HEK293 (cell line): ENCODE results near the gene IPO5.

Experiments used
- CTCF ChIA-PET: fragments of 350-600 bp; formaldehyde crosslinking; extraction: SDS; loops from one replicate; lab custom pipeline; 2021; ENCODE audit warnings: antibody characterized with exemption; lab: Yijun Ruan, JAX
- POLR2A ChIA-PET: fragments of 300-600 bp; formaldehyde crosslinking; extraction: SDS; loops from one replicate; lab custom pipeline; 2020; ENCODE audit warnings: antibody characterized with exemption, inconsistent platforms; lab: Yijun Ruan, JAX
- H3K27ac ChIP-seq: fragments of 200-500 bp; sonication (Bioruptor generic); 2 replicates; pipeline ENCODE4 v1.5.1; 2014; ENCODE audit warnings: low read depth, low read length, control low read depth, inconsistent platforms; ENCODE audit errors: extremely low read depth
- H3K36me3 ChIP-seq, 2 experiments: fragments of 200-500 bp in 1 of 2; sonication (Bioruptor generic) in 1 of 2; 1 replicate in 1 of 2; 2 replicates in 1 of 2; pipeline ENCODE4 v1.5.1; 2014 to 2017; ENCODE audit warnings: inconsistent platforms in 2 of 2, low read length in 2 of 2; ENCODE audit not compliant: control insufficient read depth in 2 of 2, insufficient read depth in 1 of 2
- H3K4me1 ChIP-seq: fragments of 200-500 bp; sonication (Bioruptor generic); 2 replicates; pipeline ENCODE4 v1.5.1; 2014; ENCODE audit warnings: mild to moderate bottlenecking, low read length, inconsistent platforms; ENCODE audit not compliant: control insufficient read depth, insufficient read depth
- H3K4me3 ChIP-seq: 2 replicates; pipeline ENCODE4 v1.5.1; 2011; ENCODE audit warnings: low read depth, mild to moderate bottlenecking, control low read depth, low read length, moderate library complexity
- H3K9me3 ChIP-seq: fragments of 200-500 bp; sonication (Bioruptor generic); 2 replicates; pipeline ENCODE4 v1.5.1; 2014; ENCODE audit warnings: low read depth, low read length, inconsistent platforms; ENCODE audit not compliant: control insufficient read depth, insufficient read depth
- OSR2 ChIP-seq: fragments of 450-650 bp; formaldehyde crosslinking; IDR thresholded peaks from 2 replicates; pipeline ENCODE4 v1.5.1; 2016; ENCODE audit warnings: missing biosample characterization, missing genetic modification characterization
- OVOL3 ChIP-seq: fragments of 450-650 bp; formaldehyde crosslinking; IDR thresholded peaks from 2 replicates; pipeline ENCODE4 v1.5.1; 2016; ENCODE audit warnings: missing biosample characterization, missing genetic modification characterization
- PRDM1 ChIP-seq: fragments of 450-650 bp; formaldehyde crosslinking; IDR thresholded peaks from 2 replicates; pipeline ENCODE4; 2016; ENCODE audit warnings: missing biosample characterization, missing genetic modification characterization
- WT1 ChIP-seq: fragments of 450-650 bp; formaldehyde crosslinking; IDR thresholded peaks from 2 replicates; pipeline ENCODE4 v1.5.1; 2016; ENCODE audit warnings: missing biosample characterization, missing genetic modification characterization
- ZBTB8A ChIP-seq: fragments of 450-650 bp; formaldehyde crosslinking; IDR thresholded peaks from 2 replicates; pipeline ENCODE4 v1.5.1; 2016; ENCODE audit warnings: missing biosample characterization, missing genetic modification characterization
- ZNF121 ChIP-seq: fragments of 450-650 bp; formaldehyde crosslinking; IDR thresholded peaks from 2 replicates; pipeline ENCODE4 v1.5.1; 2016; ENCODE audit warnings: missing biosample characterization, missing genetic modification characterization
- ZNF140 ChIP-seq: fragments of 450-650 bp; formaldehyde crosslinking; IDR thresholded peaks from 2 replicates; pipeline ENCODE4 v1.5.1; 2016; ENCODE audit warnings: missing biosample characterization, missing genetic modification characterization
- ZNF169 ChIP-seq: fragments of 450-650 bp; formaldehyde crosslinking; IDR thresholded peaks from 2 replicates; pipeline ENCODE4 v1.5.1; 2016; ENCODE audit warnings: missing biosample characterization, missing genetic modification characterization
- ZNF394 ChIP-seq: fragments of 450-650 bp; formaldehyde crosslinking; IDR thresholded peaks from 2 replicates; pipeline ENCODE4 v1.5.1; 2016; ENCODE audit warnings: missing biosample characterization, missing genetic modification characterization, mild to moderate bottlenecking, moderate library complexity, borderline replicate concordance
- ZNF426 ChIP-seq: fragments of 450-650 bp; formaldehyde crosslinking; IDR thresholded peaks from 2 replicates; pipeline ENCODE4 v1.5.1; 2017; ENCODE audit warnings: missing biosample characterization, missing genetic modification characterization, mild to moderate bottlenecking, inconsistent platforms, moderate library complexity
- ZNF544 ChIP-seq: fragments of 450-650 bp; formaldehyde crosslinking; IDR thresholded peaks from 2 replicates; pipeline ENCODE4 v1.5.0; 2017; ENCODE audit warnings: missing biosample characterization, missing genetic modification characterization
- ZNF623 ChIP-seq: fragments of 450-650 bp; formaldehyde crosslinking; IDR thresholded peaks from 2 replicates; pipeline ENCODE4 v1.5.1; 2016; ENCODE audit warnings: missing biosample characterization, missing genetic modification characterization
- ZNF664 ChIP-seq: fragments of 450-650 bp; formaldehyde crosslinking; IDR thresholded peaks from 2 replicates; pipeline ENCODE4 v1.5.1; 2016; ENCODE audit warnings: missing biosample characterization, missing genetic modification characterization
- TF ChIP-seq, protein P1 (sequence below): fragments of 450-650 bp; formaldehyde crosslinking; conservative IDR thresholded peaks from 2 replicates; pipeline ENCODE4 v1.5.1; 2016; ENCODE audit warnings: low read depth, missing biosample characterization, missing genetic modification characterization
- TF ChIP-seq, protein P2 (sequence below): fragments of 450-650 bp; formaldehyde crosslinking; IDR thresholded peaks from 2 replicates; pipeline ENCODE4 v1.5.1; 2016; ENCODE audit warnings: missing biosample characterization, missing genetic modification characterization
- TF ChIP-seq, protein P3 (sequence below): fragments of 450-650 bp; formaldehyde crosslinking; IDR thresholded peaks from 2 replicates; pipeline ENCODE4 v1.5.1; 2016; ENCODE audit warnings: missing biosample characterization, missing genetic modification characterization
- TF ChIP-seq, protein P4 (sequence below): fragments of 450-650 bp; formaldehyde crosslinking; conservative IDR thresholded peaks from 2 replicates; pipeline ENCODE4 v1.5.1; 2016; ENCODE audit warnings: low read depth, missing biosample characterization, missing genetic modification characterization
- TF ChIP-seq, protein P5 (sequence below): fragments of 450-650 bp; formaldehyde crosslinking; IDR thresholded peaks from 2 replicates; pipeline ENCODE4 v1.5.1; 2016; ENCODE audit warnings: missing biosample characterization, missing genetic modification characterization

Gene IPO5

DNA sequence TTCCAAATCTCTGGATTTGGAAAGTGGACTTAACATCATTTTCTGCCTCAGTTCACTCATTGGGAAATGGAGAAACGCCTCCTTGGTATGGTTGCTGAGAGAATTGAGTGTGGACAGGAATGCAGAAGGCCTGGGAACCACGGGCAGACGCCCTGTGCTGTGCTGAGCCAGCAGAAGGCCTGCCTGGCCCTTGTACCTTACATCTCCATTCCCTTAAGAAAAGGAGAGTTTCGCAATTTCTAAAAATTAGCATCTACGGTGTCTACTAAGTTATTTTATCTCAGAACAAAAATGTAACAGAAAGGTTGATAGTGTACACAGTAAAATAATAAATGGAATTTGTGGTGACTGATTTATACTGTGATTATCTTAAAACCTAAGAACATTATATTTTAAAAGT is 78.7 kb downstream of the IPO5 start (continued):
- TF ChIP-seq, protein P1, sequence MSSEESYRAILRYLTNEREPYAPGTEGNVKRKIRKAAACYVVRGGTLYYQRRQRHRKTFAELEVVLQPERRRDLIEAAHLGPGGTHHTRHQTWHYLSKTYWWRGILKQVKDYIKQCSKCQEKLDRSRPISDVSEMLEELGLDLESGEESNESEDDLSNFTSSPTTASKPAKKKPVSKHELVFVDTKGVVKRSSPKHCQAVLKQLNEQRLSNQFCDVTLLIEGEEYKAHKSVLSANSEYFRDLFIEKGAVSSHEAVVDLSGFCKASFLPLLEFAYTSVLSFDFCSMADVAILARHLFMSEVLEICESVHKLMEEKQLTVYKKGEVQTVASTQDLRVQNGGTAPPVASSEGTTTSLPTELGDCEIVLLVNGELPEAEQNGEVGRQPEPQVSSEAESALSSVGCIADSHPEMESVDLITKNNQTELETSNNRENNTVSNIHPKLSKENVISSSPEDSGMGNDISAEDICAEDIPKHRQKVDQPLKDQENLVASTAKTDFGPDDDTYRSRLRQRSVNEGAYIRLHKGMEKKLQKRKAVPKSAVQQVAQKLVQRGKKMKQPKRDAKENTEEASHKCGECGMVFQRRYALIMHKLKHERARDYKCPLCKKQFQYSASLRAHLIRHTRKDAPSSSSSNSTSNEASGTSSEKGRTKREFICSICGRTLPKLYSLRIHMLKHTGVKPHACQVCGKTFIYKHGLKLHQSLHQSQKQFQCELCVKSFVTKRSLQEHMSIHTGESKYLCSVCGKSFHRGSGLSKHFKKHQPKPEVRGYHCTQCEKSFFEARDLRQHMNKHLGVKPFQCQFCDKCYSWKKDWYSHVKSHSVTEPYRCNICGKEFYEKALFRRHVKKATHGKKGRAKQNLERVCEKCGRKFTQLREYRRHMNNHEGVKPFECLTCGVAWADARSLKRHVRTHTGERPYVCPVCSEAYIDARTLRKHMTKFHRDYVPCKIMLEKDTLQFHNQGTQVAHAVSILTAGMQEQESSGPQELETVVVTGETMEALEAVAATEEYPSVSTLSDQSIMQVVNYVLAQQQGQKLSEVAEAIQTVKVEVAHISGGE (tag by site-specific recombination), result no peak
- TF ChIP-seq OSR2 (tag by site-specific recombination) (no peak), PRDM1 (no peak), WT1 (tag by site-specific recombination) (no peak)
- TF ChIP-seq, protein P2, sequence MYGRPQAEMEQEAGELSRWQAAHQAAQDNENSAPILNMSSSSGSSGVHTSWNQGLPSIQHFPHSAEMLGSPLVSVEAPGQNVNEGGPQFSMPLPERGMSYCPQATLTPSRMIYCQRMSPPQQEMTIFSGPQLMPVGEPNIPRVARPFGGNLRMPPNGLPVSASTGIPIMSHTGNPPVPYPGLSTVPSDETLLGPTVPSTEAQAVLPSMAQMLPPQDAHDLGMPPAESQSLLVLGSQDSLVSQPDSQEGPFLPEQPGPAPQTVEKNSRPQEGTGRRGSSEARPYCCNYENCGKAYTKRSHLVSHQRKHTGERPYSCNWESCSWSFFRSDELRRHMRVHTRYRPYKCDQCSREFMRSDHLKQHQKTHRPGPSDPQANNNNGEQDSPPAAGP (tag by site-specific recombination), result no peak

DNA sequence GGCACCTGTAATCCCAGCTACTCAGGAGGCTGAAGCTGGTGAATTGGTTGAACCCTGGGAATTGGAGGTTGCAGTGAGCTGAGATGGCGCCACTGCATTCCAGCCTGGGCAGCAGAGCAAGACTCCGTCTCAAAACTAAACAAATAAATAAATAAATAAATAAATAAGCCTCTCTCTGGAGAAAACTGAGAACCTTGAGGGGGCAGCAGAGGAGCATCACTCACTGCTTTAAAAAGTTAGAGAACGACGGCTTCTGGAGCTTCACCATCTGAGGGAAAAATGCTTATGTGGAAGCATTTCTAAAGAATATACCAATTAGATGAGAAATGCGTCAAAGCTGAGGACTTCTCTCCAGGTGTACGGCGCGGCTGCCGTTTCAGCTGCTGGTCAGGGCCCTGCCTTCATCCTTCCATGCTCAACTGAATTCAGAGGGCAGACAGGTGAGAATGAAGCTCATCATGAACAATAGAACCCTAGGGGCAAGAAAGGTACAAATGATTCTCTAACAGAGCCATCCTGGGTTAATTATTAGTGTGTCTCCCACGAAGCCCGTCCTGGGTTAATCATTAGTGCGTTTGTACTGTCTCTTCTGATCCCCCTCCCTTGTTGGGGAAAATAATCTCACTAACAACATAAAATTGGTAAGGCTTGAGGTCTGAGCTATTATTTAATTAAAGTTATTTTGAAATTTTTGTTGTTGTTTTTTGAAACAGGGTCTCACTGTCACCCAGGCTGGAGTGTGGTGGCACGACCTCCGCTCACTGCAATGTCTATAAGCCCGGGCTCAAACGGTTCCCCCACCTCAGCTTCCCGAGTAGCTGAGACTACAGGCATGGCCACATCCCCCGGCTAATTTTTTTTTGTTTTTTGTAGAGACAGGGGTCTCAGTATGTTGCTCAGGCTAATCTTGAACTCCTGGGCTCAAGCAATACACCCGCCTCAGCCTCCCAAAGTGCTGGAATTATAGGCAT is 80.1 kb downstream of the IPO5 start:
- H3K4me1 ChIP-seq, result no peaks in the 10 kb centered on the region
- H3K27ac ChIP-seq, result no peak overlapping the region
- H3K36me3 ChIP-seq, result no peaks in the 10 kb centered on the region
- TF ChIP-seq ZNF544 (tag by site-specific recombination) (no peak), ZNF623 (tag by site-specific recombination) (peak; percentile 39; the same call in 1 of the 2 replicates), ZNF664 (tag by site-specific recombination) (0 out of 2 replicates have a peak, but pooled peaks have one; percentile 15), OVOL3 (tag by site-specific recombination) (no peak), ZNF121 (peak; percentile 56; the same call in 1 of the 2 replicates), ZNF169 (tag by site-specific recombination) (no peak), ZBTB8A (peak; percentile 35; the same call in 1 of the 2 replicates), ZNF426 (tag by site-specific recombination) (peak; percentile 65), ZNF394 (tag by site-specific recombination) (peak; percentile 89), ZNF140 (peak; percentile 65; the same call in 1 of the 2 replicates)
- TF ChIP-seq, protein P3, sequence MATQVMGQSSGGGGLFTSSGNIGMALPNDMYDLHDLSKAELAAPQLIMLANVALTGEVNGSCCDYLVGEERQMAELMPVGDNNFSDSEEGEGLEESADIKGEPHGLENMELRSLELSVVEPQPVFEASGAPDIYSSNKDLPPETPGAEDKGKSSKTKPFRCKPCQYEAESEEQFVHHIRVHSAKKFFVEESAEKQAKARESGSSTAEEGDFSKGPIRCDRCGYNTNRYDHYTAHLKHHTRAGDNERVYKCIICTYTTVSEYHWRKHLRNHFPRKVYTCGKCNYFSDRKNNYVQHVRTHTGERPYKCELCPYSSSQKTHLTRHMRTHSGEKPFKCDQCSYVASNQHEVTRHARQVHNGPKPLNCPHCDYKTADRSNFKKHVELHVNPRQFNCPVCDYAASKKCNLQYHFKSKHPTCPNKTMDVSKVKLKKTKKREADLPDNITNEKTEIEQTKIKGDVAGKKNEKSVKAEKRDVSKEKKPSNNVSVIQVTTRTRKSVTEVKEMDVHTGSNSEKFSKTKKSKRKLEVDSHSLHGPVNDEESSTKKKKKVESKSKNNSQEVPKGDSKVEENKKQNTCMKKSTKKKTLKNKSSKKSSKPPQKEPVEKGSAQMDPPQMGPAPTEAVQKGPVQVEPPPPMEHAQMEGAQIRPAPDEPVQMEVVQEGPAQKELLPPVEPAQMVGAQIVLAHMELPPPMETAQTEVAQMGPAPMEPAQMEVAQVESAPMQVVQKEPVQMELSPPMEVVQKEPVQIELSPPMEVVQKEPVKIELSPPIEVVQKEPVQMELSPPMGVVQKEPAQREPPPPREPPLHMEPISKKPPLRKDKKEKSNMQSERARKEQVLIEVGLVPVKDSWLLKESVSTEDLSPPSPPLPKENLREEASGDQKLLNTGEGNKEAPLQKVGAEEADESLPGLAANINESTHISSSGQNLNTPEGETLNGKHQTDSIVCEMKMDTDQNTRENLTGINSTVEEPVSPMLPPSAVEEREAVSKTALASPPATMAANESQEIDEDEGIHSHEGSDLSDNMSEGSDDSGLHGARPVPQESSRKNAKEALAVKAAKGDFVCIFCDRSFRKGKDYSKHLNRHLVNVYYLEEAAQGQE (tag by site-specific recombination), result 0 out of 2 replicates have a peak, but pooled peaks have one; percentile 43
- TF ChIP-seq, protein P4, sequence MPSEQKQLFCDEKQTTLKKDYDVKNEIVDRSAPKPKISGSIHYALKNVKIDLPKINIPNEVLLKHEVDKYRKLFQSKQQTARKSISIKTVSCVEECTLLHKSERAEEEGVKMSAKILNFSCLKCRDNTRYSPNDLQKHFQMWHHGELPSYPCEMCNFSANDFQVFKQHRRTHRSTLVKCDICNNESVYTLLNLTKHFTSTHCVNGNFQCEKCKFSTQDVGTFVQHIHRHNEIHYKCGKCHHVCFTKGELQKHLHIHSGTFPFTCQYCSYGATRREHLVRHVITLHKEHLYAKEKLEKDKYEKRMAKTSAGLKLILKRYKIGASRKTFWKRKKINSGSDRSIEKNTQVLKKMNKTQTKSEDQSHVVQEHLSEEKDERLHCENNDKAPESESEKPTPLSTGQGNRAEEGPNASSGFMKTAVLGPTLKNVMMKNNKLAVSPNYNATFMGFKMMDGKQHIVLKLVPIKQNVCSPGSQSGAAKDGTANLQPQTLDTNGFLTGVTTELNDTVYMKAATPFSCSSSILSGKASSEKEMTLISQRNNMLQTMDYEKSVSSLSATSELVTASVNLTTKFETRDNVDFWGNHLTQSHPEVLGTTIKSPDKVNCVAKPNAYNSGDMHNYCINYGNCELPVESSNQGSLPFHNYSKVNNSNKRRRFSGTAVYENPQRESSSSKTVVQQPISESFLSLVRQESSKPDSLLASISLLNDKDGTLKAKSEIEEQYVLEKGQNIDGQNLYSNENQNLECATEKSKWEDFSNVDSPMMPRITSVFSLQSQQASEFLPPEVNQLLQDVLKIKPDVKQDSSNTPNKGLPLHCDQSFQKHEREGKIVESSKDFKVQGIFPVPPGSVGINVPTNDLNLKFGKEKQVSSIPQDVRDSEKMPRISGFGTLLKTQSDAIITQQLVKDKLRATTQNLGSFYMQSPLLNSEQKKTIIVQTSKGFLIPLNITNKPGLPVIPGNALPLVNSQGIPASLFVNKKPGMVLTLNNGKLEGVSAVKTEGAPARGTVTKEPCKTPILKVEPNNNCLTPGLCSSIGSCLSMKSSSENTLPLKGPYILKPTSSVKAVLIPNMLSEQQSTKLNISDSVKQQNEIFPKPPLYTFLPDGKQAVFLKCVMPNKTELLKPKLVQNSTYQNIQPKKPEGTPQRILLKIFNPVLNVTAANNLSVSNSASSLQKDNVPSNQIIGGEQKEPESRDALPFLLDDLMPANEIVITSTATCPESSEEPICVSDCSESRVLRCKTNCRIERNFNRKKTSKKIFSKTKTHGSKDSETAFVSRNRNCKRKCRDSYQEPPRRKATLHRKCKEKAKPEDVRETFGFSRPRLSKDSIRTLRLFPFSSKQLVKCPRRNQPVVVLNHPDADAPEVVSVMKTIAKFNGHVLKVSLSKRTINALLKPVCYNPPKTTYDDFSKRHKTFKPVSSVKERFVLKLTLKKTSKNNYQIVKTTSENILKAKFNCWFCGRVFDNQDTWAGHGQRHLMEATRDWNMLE (tag by site-specific recombination), result peak; percentile 69
- TF ChIP-seq, protein P5, sequence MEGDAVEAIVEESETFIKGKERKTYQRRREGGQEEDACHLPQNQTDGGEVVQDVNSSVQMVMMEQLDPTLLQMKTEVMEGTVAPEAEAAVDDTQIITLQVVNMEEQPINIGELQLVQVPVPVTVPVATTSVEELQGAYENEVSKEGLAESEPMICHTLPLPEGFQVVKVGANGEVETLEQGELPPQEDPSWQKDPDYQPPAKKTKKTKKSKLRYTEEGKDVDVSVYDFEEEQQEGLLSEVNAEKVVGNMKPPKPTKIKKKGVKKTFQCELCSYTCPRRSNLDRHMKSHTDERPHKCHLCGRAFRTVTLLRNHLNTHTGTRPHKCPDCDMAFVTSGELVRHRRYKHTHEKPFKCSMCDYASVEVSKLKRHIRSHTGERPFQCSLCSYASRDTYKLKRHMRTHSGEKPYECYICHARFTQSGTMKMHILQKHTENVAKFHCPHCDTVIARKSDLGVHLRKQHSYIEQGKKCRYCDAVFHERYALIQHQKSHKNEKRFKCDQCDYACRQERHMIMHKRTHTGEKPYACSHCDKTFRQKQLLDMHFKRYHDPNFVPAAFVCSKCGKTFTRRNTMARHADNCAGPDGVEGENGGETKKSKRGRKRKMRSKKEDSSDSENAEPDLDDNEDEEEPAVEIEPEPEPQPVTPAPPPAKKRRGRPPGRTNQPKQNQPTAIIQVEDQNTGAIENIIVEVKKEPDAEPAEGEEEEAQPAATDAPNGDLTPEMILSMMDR (tag by site-specific recombination), result no peak
- TF ChIP-seq, all 188 proteins: peak for 9
- H3K4me3 ChIP-seq, result no peak overlapping the region
- H3K9me3 ChIP-seq, result no peaks in the 10 kb centered on the region
- ChIA-PET POLR2A (interaction anchor here (0.5 kb wide), 1 partner anchor 861 kb away, joined by 3 read pairs; no protein-coding TSS in a partner anchor), CTCF (interaction anchor here (0.6 to 1.3 kb wide), 18 partner anchors 8 to 810 kb away, joined by 3 to 8 read pairs (median 3); no protein-coding TSS in a partner anchor)
